HepG2 (cell line): ENCODE measurements around the gene SDR39U1. TPM values are rescaled to one million over a fixed set of nuclear protein-coding genes. Genes with fewer than 3 reads are reported as not detected.

Experiments used
- ATAC-seq: fragments of 200-7000 bp; cut with Tn5 transposase; 3 replicates; pipeline ENCODE4 v1.9.1; 2020; ENCODE audit warnings: mild to moderate bottlenecking, moderate library complexity
- BruUV-seq: library from RNA; stranded (reverse); fragments of 400-500 nt; replicated peaks from 2 replicates; lab custom pipeline; 2021; lab: Mats Ljungman, UMichigan
- CTCF ChIA-PET: fragments of 300-600 bp; formaldehyde crosslinking; extraction: SDS; loops from one replicate; lab custom pipeline; 2021; ENCODE audit warnings: low total read pairs, inconsistent platforms, low intra/inter-chr PET ratio; lab: Yijun Ruan, JAX
- POLR2A ChIA-PET: fragments of 350-600 bp; sonication (Branson Sonifier 250); formaldehyde crosslinking; loops from one replicate; lab custom pipeline; 2020; ENCODE audit warnings: antibody characterized with exemption, inconsistent platforms; lab: Yijun Ruan, JAX
- DNase-seq: peaks from one replicate; pipeline ENCODE4 v3.0.0-alpha.2; 2015; ENCODE audit warnings: low spot score
- FAIRE-seq: peaks from 3 replicates; lab custom pipeline; 2011; peaks lifted over from hg19 to GRCh38; lab: Jason Lieb, UNC
- H2AFZ ChIP-seq: one replicate; pipeline ENCODE4 v1.6.1; 2011; ENCODE audit warnings: low read length, inconsistent platforms
- H3K27ac ChIP-seq: fragments of 300-600 bp; 3 replicates; pipeline ENCODE4 v1.8.0; 2011; ENCODE audit warnings: mixed run types, mild to moderate bottlenecking, mixed read lengths, low read length, inconsistent platforms; ENCODE audit not compliant: insufficient read depth; ENCODE audit errors: extremely low read length
- H3K27me3 ChIP-seq, 2 experiments: fragments of 200-600 bp in 1 of 2; 2 replicates in 1 of 2; 3 replicates in 1 of 2; pipeline versions ENCODE4 v1.6.0 to v1.8.0; 2011; ENCODE audit warnings: low read length in 2 of 2, mild to moderate bottlenecking in 2 of 2, moderate library complexity in 2 of 2, inconsistent platforms in 1 of 2; ENCODE audit not compliant: insufficient read depth in 2 of 2, control insufficient read depth in 1 of 2
- H3K36me3 ChIP-seq, 2 experiments: fragments of 200-600 bp in 1 of 2; replicated peaks in 1 of 2; 2 replicates in 1 of 2; 3 replicates in 1 of 2; pipeline versions ENCODE4 v1.5.1 to v1.8.0; 2011; ENCODE audit warnings: low read length in 2 of 2, inconsistent platforms in 1 of 2; ENCODE audit not compliant: insufficient read depth in 2 of 2, control insufficient read depth in 1 of 2
- H3K4me1 ChIP-seq: 2 replicates; pipeline ENCODE4 v1.5.1; 2012; ENCODE audit warnings: low read length, inconsistent platforms; ENCODE audit not compliant: insufficient read depth
- H3K4me2 ChIP-seq: 2 replicates; pipeline ENCODE4 v1.6.0; 2011; ENCODE audit warnings: low read depth, low read length, inconsistent platforms
- H3K4me3 ChIP-seq, 3 experiments: fragments of 200-600 bp in 1 of 3; sonication (generic), shearing (Covaris generic) in 1 of 3; replicated peaks in 1 of 3; 2 replicates each; pipeline ENCODE4 v1.5.1; 2011 to 2016; ENCODE audit warnings: low read length in 3 of 3, inconsistent platforms in 2 of 3, low read depth in 2 of 3, mild to moderate bottlenecking in 2 of 3, control low read depth in 1 of 3, mixed read lengths in 1 of 3; ENCODE audit not compliant: insufficient read depth in 1 of 3
- H3K79me2 ChIP-seq: one replicate; pipeline ENCODE4 v1.6.1; 2011; ENCODE audit warnings: low read length, inconsistent platforms; ENCODE audit not compliant: insufficient read depth
- H3K9ac ChIP-seq: 2 replicates; pipeline ENCODE4 v1.6.0; 2011; ENCODE audit warnings: mild to moderate bottlenecking, low read depth, low read length, inconsistent platforms; ENCODE audit not compliant: insufficient read depth
- H3K9me3 ChIP-seq: 2 replicates; pipeline ENCODE4 v1.5.1; 2012; ENCODE audit warnings: mild to moderate bottlenecking, low read length
- H4K20me1 ChIP-seq: 2 replicates; pipeline ENCODE4 v1.6.0; 2011; ENCODE audit warnings: inconsistent platforms, mild to moderate bottlenecking, low read length, moderate library complexity; ENCODE audit not compliant: insufficient read depth
- DZIP1 ChIP-seq: sonication (generic); formaldehyde crosslinking; IDR thresholded peaks from 2 replicates; pipeline ENCODE4 v1.5.0; 2020; ENCODE audit warnings: mild to moderate bottlenecking, missing genetic modification reagents
- MIER3 ChIP-seq: IDR thresholded peaks from 2 replicates; pipeline ENCODE4 v1.6.1; 2016; ENCODE audit warnings: missing compliant biosample characterization, borderline replicate concordance
- NFKB2 ChIP-seq: sonication (generic); formaldehyde crosslinking; IDR thresholded peaks from 2 replicates; pipeline ENCODE4 v1.4.0; 2020; ENCODE audit warnings: missing genetic modification reagents, borderline replicate concordance
- ZBTB42 ChIP-seq: sonication (generic); formaldehyde crosslinking; IDR thresholded peaks from 2 replicates; pipeline ENCODE4 v1.5.0; 2020; ENCODE audit warnings: mild to moderate bottlenecking, missing genetic modification reagents
- ZNF768 ChIP-seq: sonication (generic); formaldehyde crosslinking; IDR thresholded peaks from 2 replicates; pipeline ENCODE4 v1.4.0; 2020; ENCODE audit warnings: missing genetic modification reagents
- WGBS: methylation state at CpG from one replicate; pipeline ENCODE4 v1.1.6; 2017; ENCODE audit warnings: low lambda C conversion rate; 5-methylcytosine and 5-hydroxymethylcytosine counted together
- in situ Hi-C: cut with HindIII; loops from 2 replicates; pipeline ENCODE4 v1.10.0; 2017; ENCODE audit warnings: low pct_unique_long_range_greater_than_20kb; ENCODE audit not compliant: extremely low pct_ligation_motif_present
- intact Hi-C: fragments of 100-400 bp; cut with micrococcal nuclease; formaldehyde crosslinking; loops from one replicate; pipeline ENCODE4 v1.10.0; 2022; ENCODE audit not compliant: unreplicated experiment
- polyA plus RNA-seq, 8 experiments: library from polyadenylated mRNA; depleted of rRNA in 3 of 8; stranded (reverse) in 7 of 8; unstranded in 1 of 8; fragments of >200 nt; fragmentation: Illumina TruSeq in 4 of 8; extraction: Trizol in 4 of 8; gene quantifications; 2 replicates each; pipeline versions ENCODE4 v1.2.1 to v1.2.3, GENCODE V29; 2011 to 2016; ENCODE audit warnings: low read depth in 4 of 8, missing spikeins in 1 of 8, mixed read lengths in 1 of 8; ENCODE audit not compliant: insufficient read depth in 1 of 8
- total RNA-seq, 5 experiments: library from RNA; depleted of rRNA; stranded (reverse); fragments of >200 nt; fragmentation: Illumina TruSeq; extraction: Trizol; gene quantifications; 2 replicates each; pipeline ENCODE4 v1.2.3, GENCODE V29; 2016; ENCODE audit warnings: low read depth in 1 of 5

Gene SDR39U1
- total and polyA plus RNA-seq, 2 of the 13 experiments (the other 11 are each of a cell fraction or from before 2014, with no cell fraction given) = 34.4 to 129 TPM

GRCh38 chr14:24414732-24415420 lies 27.7 kb downstream of the SDR39U1 start:
- 68% methylated on average over 15 of the region's 15 CpGs for WGBS
- POLR2A ChIA-PET = interaction anchor here (1.9 kb wide), 1 partner anchor 15 kb away, joined by 9 read pairs; the partner anchor contains the start of genes CBLN3 and KHNYN
- H3K27ac ChIP-seq = no peak overlapping the region
- FAIRE-seq = no peak
- CTCF ChIA-PET = no interaction called here
- TF ChIP-seq DZIP1 (CRISPR knock-in tag) = 0 out of 2 replicates have a peak, but pooled peaks have one; percentile 44
- TF ChIP-seq ZBTB42 (CRISPR knock-in tag) = peak; percentile 26; the same call in 1 of the 2 replicates
- TF ChIP-seq NFKB2 = 0 out of 2 replicates have a peak, but pooled peaks have one; percentile 12
- TF ChIP-seq ZNF768 = 0 out of 2 replicates have a peak, but pooled peaks have one; percentile 13
- no peak for TF ChIP-seq MIER3 (CRISPR knock-in tag)
- TF ChIP-seq, all 625 proteins: peak for 4
- intact Hi-C loops (no loop called here), in situ Hi-C loops (no loop called here)
- no peaks in the 10 kb centered on the region for H3K79me2 ChIP-seq
- ATAC-seq (no peak), DNase-seq (no peak)
- no peaks in the 10 kb centered on the region for H3K36me3 ChIP-seq
- BruUV-seq = no TSS peak
- H3K27me3 ChIP-seq = peaks cover 0 to under 1% of the 10 kb centered on the region in 2 experiments; a peak in 2 of 5 replicates
- H4K20me1 ChIP-seq = no peaks in the 10 kb centered on the region
- no peaks in the 10 kb centered on the region for H3K9me3 ChIP-seq
- no peak overlapping the region for H3K4me3 ChIP-seq
- H3K9ac ChIP-seq = no peak overlapping the region
- H2AFZ ChIP-seq = no peak overlapping the region
- no peaks in the 10 kb centered on the region for H3K4me1 ChIP-seq
- no peak overlapping the region for H3K4me2 ChIP-seq
